OCI-LY1 (cell line): ENCODE measurements around the gene STK4.

ENCODE experiments used
- H2AFZ ChIP-seq: fragments of 200-600 bp; sonication (generic), shearing (Covaris generic); 2 replicates; pipeline ENCODE4 v1.6.0; 2014; ENCODE audit warnings: antibody characterized with exemption, mild to moderate bottlenecking, low read length
- H3F3A ChIP-seq: fragments of 200-600 bp; sonication (generic), shearing (Covaris generic); 2 replicates; pipeline ENCODE4 v1.6.0; 2014; ENCODE audit warnings: mild to moderate bottlenecking, antibody characterized with exemption, low read length, moderate library complexity; ENCODE audit not compliant: insufficient read depth
- H3K27ac ChIP-seq: fragments of 200-600 bp; sonication (generic); 2 replicates; pipeline ENCODE4 v1.5.1; 2014; ENCODE audit warnings: low read length, mixed run types, mild to moderate bottlenecking, low read depth; ENCODE audit not compliant: poor library complexity, severe bottlenecking
- H3K27me3 ChIP-seq: fragments of 200-600 bp; sonication (generic); 2 replicates; pipeline ENCODE4 v1.6.0; 2014; ENCODE audit warnings: antibody characterized with exemption, mild to moderate bottlenecking, low read length, moderate library complexity; ENCODE audit not compliant: insufficient read depth
- H3K36me3 ChIP-seq: fragments of 200-600 bp; sonication (generic); 2 replicates; pipeline ENCODE4 v1.6.1; 2014; ENCODE audit warnings: mild to moderate bottlenecking, antibody characterized with exemption, low read length, moderate library complexity, mixed read lengths; ENCODE audit not compliant: insufficient read depth
- H3K4me1 ChIP-seq: fragments of 200-600 bp; sonication (generic); 2 replicates; pipeline ENCODE4 v1.5.1; 2014; ENCODE audit warnings: mild to moderate bottlenecking, low read length, moderate library complexity; ENCODE audit not compliant: insufficient read depth, severe bottlenecking
- H3K4me2 ChIP-seq: fragments of 200-600 bp; sonication (generic), shearing (Covaris generic); 2 replicates; pipeline ENCODE4 v1.6.1; 2014; ENCODE audit warnings: low read length
- H3K4me3 ChIP-seq: fragments of 200-600 bp; sonication (generic); 2 replicates; pipeline ENCODE4 v1.5.1; 2014; ENCODE audit warnings: low read length, low read depth, mild to moderate bottlenecking, mixed read lengths; ENCODE audit not compliant: poor library complexity, severe bottlenecking
- H3K79me2 ChIP-seq: fragments of 200-600 bp; shearing (Covaris generic); 2 replicates; pipeline ENCODE4 v1.6.1; 2016; ENCODE audit warnings: mixed run types, low read length, mixed read lengths; ENCODE audit not compliant: insufficient read depth
- H3K9ac ChIP-seq: fragments of 200-600 bp; sonication (generic), shearing (Covaris generic); 2 replicates; pipeline ENCODE4 v1.6.1; 2014; ENCODE audit warnings: mild to moderate bottlenecking, low read length, mixed read lengths
- H3K9me2 ChIP-seq: fragments of 200-600 bp; sonication (generic), shearing (Covaris generic); 2 replicates; pipeline ENCODE4 v1.6.1; 2014; ENCODE audit warnings: low read depth, mild to moderate bottlenecking, low read length, mixed read lengths
- H3K9me3 ChIP-seq: fragments of 200-600 bp; shearing (Covaris generic); 2 replicates; pipeline ENCODE4 v1.6.1; 2014; ENCODE audit warnings: low read length, mixed read lengths
- H4K20me1 ChIP-seq: fragments of 200-600 bp; sonication (generic), shearing (Covaris generic); 2 replicates; pipeline ENCODE4 v1.6.0; 2016; ENCODE audit warnings: mild to moderate bottlenecking, low read length; ENCODE audit not compliant: insufficient read depth
- CTCF ChIP-seq: fragments of 200-600 bp; sonication (generic), shearing (Covaris generic); IDR thresholded peaks from 2 replicates; pipeline ENCODE4 v1.5.1; 2017; ENCODE audit warnings: mild to moderate bottlenecking, antibody characterized with exemption, low read length, moderate library complexity, mixed read lengths
- EZH2 ChIP-seq: fragments of 200-600 bp; sonication (generic), shearing (Covaris generic); IDR thresholded peaks from 2 replicates; pipeline ENCODE4 v1.8.0; 2017; ENCODE audit warnings: borderline replicate concordance, mixed run types, mild to moderate bottlenecking, antibody characterized with exemption, low read length, moderate library complexity, mixed read lengths

The STK4 gene

GRCh38 chr20:45111285-45111684 is 145.0 kb downstream of the STK4 start:
- Histone ChIP-seq H4K20me1 (no peaks in the 10 kb centered on the region), H2AFZ (no peak overlapping the region), H3K27me3 (no peaks in the 10 kb centered on the region), H3K79me2 (no peaks in the 10 kb centered on the region), H3K27ac (no peak overlapping the region), H3K9me3 (no peaks in the 10 kb centered on the region), H3K9ac (no peak overlapping the region), H3K4me2 (no peak overlapping the region), H3K36me3 (no peaks in the 10 kb centered on the region), H3F3A (no peaks in the 10 kb centered on the region), H3K4me1 (no peaks in the 10 kb centered on the region), H3K9me2 (no peaks in the 10 kb centered on the region), H3K4me3 (no peak overlapping the region)
- TF ChIP-seq EZH2: no peak
- no peak for TF ChIP-seq CTCF

GRCh38 chr20:45111799-45112471 is 145.6 kb downstream of the STK4 start:
- Histone ChIP-seq H3K27me3 (no peaks in the 10 kb centered on the region), H3K9me2 (no peaks in the 10 kb centered on the region), H3K4me1 (no peaks in the 10 kb centered on the region), H3K27ac (no peak overlapping the region), H3K79me2 (no peaks in the 10 kb centered on the region), H3K9me3 (no peaks in the 10 kb centered on the region), H2AFZ (no peak overlapping the region), H3K4me3 (no peak overlapping the region), H3K4me2 (no peak overlapping the region), H4K20me1 (no peaks in the 10 kb centered on the region), H3K36me3 (no peaks in the 10 kb centered on the region), H3F3A (no peaks in the 10 kb centered on the region), H3K9ac (no peak overlapping the region)
- TF ChIP-seq EZH2: no peak
- peak; percentile 83 for TF ChIP-seq CTCF

- Histone ChIP-seq H3K79me2 (no peaks in the 10 kb centered on the region), H3K4me2 (no peak overlapping the region), H3K4me3 (no peak overlapping the region), H3K27me3 (no peaks in the 10 kb centered on the region), H3K36me3 (no peaks in the 10 kb centered on the region), H4K20me1 (no peaks in the 10 kb centered on the region), H3K4me1 (no peaks in the 10 kb centered on the region), H3K9ac (no peak overlapping the region), H3K9me3 (no peaks in the 10 kb centered on the region), H3K9me2 (no peaks in the 10 kb centered on the region), H3K27ac (no peak overlapping the region), H2AFZ (no peak overlapping the region), H3F3A (no peaks in the 10 kb centered on the region)
- TF ChIP-seq EZH2: no peak
- no peak for TF ChIP-seq CTCF
Measured at GRCh38 chr20:45112754-45113153, 146.4 kb downstream of the STK4 start.
